Mammary epithelial cell (primary cell): Measurements from ENCODE around the gene SENP6.
"Not testable (repeated sequence)": the region's sequence is repeated elsewhere in the genome, so short reads cannot be mapped to it uniquely, and the experiment has no call there.

Experiments used
- CTCF ChIP-seq, 2 donors: IDR thresholded peaks in 1 of 2; conservative IDR thresholded peaks in 1 of 2; 2 replicates each; pipeline ENCODE4 v1.5.1; 2011 to 2012; ENCODE audit warnings: inconsistent platforms in 2 of 2, low read length in 2 of 2, mild to moderate bottlenecking in 2 of 2, control low read depth in 1 of 2, low read depth in 1 of 2; ENCODE audit not compliant: insufficient read depth in 1 of 2; ENCODE audit errors: extremely low read depth in 1 of 2
- EZH2 ChIP-seq: IDR thresholded peaks from 2 replicates; pipeline ENCODE4 v1.6.1; 2012; ENCODE audit warnings: low read length, inconsistent platforms, borderline replicate concordance

GRCh38 chr6:75731029-75731428 lies 129.3 kb downstream of the SENP6 start:
- TF ChIP-seq CTCF (conservative IDR thresholded peaks at IDR 0.05 in 1 of 2, IDR thresholded peaks at IDR 0.05 in 1 of 2; ENCODE audit: extremely low read depth in 1 of 2, insufficient read depth in 1 of 2, low read depth in 1 of 2, low read length in 2 of 2); EZH2: not testable (repeated sequence)
